HepG2 (cell line): ENCODE data around the gene FAM177B. TPM values are rescaled to one million over a fixed set of nuclear protein-coding genes. Genes with fewer than 3 reads are reported as not detected.

Experiments used
- AHR ChIP-seq: IDR thresholded peaks from 2 replicates; pipeline ENCODE4 v1.6.1; 2018; ENCODE audit warnings: missing genetic modification reagents, missing compliant biosample characterization
- EP300 ChIP-seq, 3 experiments: sonication (generic) in 1 of 3; formaldehyde crosslinking in 1 of 3; IDR thresholded peaks; 2 replicates each; pipeline versions ENCODE4 v1.5.1 to v1.6.1; 2011 to 2020; ENCODE audit warnings: low read depth in 2 of 3, low read length in 2 of 3, borderline replicate concordance in 1 of 3, improper control_type of control experiment in 1 of 3, mild to moderate bottlenecking in 1 of 3, missing genetic modification reagents in 1 of 3, moderate library complexity in 1 of 3
- GPN1 ChIP-seq: sonication (generic); formaldehyde crosslinking; IDR thresholded peaks from 2 replicates; pipeline ENCODE4 v1.5.1; 2020; ENCODE audit warnings: missing genetic modification reagents, borderline replicate concordance
- KLF6 ChIP-seq: IDR thresholded peaks from 2 replicates; pipeline ENCODE4 v1.8.0; 2016; ENCODE audit warnings: missing biosample characterization, missing genetic modification reagents
- MYC ChIP-seq: sonication (generic); formaldehyde crosslinking; IDR thresholded peaks from 2 replicates; pipeline ENCODE4 v1.9.0; 2021; ENCODE audit warnings: missing genetic modification reagents, borderline replicate concordance
- SAFB2 ChIP-seq: sonication (generic); formaldehyde crosslinking; IDR thresholded peaks from 2 replicates; pipeline ENCODE4 v1.5.1; 2020; ENCODE audit warnings: missing genetic modification reagents, low read depth, mild to moderate bottlenecking, borderline replicate concordance
- ZNF143 ChIP-seq: sonication (generic); formaldehyde crosslinking; IDR thresholded peaks from 2 replicates; pipeline ENCODE4 v1.4.0; 2020; ENCODE audit warnings: missing genetic modification reagents
- ZNF256 ChIP-seq: sonication (generic); formaldehyde crosslinking; conservative IDR thresholded peaks from 2 replicates; pipeline ENCODE4 v1.4.0; 2020; ENCODE audit warnings: missing genetic modification reagents
- polyA plus RNA-seq, 8 experiments: library from polyadenylated mRNA; depleted of rRNA in 3 of 8; stranded (reverse) in 7 of 8; unstranded in 1 of 8; fragments of >200 nt; fragmentation: Illumina TruSeq in 4 of 8; extraction: Trizol in 4 of 8; gene quantifications; 2 replicates each; pipeline versions ENCODE4 v1.2.1 to v1.2.3, GENCODE V29; 2011 to 2016; ENCODE audit warnings: low read depth in 4 of 8, missing spikeins in 1 of 8, mixed read lengths in 1 of 8; ENCODE audit not compliant: insufficient read depth in 1 of 8
- total RNA-seq, 5 experiments: library from RNA; depleted of rRNA; stranded (reverse); fragments of >200 nt; fragmentation: Illumina TruSeq; extraction: Trizol; gene quantifications; 2 replicates each; pipeline ENCODE4 v1.2.3, GENCODE V29; 2016; ENCODE audit warnings: low read depth in 1 of 5
- TF ChIP-seq, protein P1 (sequence below): sonication (generic); formaldehyde crosslinking; IDR thresholded peaks from 2 replicates; pipeline ENCODE4 v1.5.0; 2020; ENCODE audit warnings: missing genetic modification reagents, mild to moderate bottlenecking, borderline replicate concordance
- TF ChIP-seq, protein P2 (sequence below): sonication (generic); formaldehyde crosslinking; IDR thresholded peaks from one replicate; pipeline ENCODE4 v1.5.1; 2020; ENCODE audit warnings: mild to moderate bottlenecking, missing genetic modification reagents; ENCODE audit errors: not compliant biosample characterization
- TF ChIP-seq, protein P3 (sequence below): sonication (generic); formaldehyde crosslinking; IDR thresholded peaks from 2 replicates; pipeline ENCODE4 v1.4.0; 2020; ENCODE audit warnings: mild to moderate bottlenecking, missing genetic modification reagents

Gene FAM177B
- total and polyA plus RNA-seq, 2 of the 13 experiments (the other 11 are each of a cell fraction or from before 2014, with no cell fraction given): 0.05 TPM; not detected in 1

DNA sequence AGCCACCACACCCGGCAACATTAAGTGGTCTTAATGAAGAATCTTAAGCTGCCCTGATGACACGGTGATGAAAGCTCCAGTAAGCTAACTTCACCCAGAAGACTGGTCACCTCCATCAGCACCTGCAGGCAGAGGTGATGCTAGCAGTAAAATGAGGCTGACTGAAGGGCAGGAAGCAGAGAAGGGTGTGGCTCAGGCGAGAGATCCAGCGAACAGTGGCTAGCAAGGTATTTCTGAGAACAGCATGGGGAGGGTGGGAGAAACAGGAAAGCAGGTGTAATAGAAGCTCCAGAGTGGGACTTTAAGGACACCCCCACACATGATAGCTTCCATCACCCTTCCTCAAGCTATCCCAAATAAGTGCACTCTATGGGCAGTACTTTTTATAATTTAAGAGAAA is 62.0 kb downstream of the FAM177B start (continued):
- TF ChIP-seq, protein P1, sequence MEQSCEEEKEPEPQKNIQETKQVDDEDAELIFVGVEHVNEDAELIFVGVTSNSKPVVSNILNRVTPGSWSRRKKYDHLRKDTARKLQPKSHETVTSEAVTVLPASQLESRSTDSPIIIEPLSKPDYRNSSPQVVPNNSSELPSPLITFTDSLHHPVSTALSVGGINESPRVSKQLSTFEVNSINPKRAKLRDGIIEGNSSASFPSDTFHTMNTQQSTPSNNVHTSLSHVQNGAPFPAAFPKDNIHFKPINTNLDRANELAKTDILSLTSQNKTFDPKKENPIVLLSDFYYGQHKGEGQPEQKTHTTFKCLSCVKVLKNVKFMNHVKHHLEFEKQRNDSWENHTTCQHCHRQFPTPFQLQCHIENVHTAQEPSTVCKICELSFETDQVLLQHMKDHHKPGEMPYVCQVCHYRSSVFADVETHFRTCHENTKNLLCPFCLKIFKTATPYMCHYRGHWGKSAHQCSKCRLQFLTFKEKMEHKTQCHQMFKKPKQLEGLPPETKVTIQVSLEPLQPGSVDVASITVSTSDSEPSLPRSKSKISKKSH (CRISPR knock-in tag): no peak
- no peak for TF ChIP-seq MYC (CRISPR knock-in tag)
- TF ChIP-seq EP300 (IDR thresholded peaks at IDR 0.05; ENCODE audit: low read depth in 2 of 2, low read length in 2 of 2): no peak
- TF ChIP-seq EP300 (CRISPR knock-in tag; IDR thresholded peaks at IDR 0.05; ENCODE audit: borderline replicate concordance): no peak
- no peak for TF ChIP-seq KLF6
- no peak for TF ChIP-seq ZNF256 (CRISPR knock-in tag)
- TF ChIP-seq AHR (CRISPR knock-in tag): no peak
- no peak for TF ChIP-seq ZNF143 (CRISPR knock-in tag)
- TF ChIP-seq SAFB2 (CRISPR knock-in tag): no peak
- TF ChIP-seq, protein P2, sequence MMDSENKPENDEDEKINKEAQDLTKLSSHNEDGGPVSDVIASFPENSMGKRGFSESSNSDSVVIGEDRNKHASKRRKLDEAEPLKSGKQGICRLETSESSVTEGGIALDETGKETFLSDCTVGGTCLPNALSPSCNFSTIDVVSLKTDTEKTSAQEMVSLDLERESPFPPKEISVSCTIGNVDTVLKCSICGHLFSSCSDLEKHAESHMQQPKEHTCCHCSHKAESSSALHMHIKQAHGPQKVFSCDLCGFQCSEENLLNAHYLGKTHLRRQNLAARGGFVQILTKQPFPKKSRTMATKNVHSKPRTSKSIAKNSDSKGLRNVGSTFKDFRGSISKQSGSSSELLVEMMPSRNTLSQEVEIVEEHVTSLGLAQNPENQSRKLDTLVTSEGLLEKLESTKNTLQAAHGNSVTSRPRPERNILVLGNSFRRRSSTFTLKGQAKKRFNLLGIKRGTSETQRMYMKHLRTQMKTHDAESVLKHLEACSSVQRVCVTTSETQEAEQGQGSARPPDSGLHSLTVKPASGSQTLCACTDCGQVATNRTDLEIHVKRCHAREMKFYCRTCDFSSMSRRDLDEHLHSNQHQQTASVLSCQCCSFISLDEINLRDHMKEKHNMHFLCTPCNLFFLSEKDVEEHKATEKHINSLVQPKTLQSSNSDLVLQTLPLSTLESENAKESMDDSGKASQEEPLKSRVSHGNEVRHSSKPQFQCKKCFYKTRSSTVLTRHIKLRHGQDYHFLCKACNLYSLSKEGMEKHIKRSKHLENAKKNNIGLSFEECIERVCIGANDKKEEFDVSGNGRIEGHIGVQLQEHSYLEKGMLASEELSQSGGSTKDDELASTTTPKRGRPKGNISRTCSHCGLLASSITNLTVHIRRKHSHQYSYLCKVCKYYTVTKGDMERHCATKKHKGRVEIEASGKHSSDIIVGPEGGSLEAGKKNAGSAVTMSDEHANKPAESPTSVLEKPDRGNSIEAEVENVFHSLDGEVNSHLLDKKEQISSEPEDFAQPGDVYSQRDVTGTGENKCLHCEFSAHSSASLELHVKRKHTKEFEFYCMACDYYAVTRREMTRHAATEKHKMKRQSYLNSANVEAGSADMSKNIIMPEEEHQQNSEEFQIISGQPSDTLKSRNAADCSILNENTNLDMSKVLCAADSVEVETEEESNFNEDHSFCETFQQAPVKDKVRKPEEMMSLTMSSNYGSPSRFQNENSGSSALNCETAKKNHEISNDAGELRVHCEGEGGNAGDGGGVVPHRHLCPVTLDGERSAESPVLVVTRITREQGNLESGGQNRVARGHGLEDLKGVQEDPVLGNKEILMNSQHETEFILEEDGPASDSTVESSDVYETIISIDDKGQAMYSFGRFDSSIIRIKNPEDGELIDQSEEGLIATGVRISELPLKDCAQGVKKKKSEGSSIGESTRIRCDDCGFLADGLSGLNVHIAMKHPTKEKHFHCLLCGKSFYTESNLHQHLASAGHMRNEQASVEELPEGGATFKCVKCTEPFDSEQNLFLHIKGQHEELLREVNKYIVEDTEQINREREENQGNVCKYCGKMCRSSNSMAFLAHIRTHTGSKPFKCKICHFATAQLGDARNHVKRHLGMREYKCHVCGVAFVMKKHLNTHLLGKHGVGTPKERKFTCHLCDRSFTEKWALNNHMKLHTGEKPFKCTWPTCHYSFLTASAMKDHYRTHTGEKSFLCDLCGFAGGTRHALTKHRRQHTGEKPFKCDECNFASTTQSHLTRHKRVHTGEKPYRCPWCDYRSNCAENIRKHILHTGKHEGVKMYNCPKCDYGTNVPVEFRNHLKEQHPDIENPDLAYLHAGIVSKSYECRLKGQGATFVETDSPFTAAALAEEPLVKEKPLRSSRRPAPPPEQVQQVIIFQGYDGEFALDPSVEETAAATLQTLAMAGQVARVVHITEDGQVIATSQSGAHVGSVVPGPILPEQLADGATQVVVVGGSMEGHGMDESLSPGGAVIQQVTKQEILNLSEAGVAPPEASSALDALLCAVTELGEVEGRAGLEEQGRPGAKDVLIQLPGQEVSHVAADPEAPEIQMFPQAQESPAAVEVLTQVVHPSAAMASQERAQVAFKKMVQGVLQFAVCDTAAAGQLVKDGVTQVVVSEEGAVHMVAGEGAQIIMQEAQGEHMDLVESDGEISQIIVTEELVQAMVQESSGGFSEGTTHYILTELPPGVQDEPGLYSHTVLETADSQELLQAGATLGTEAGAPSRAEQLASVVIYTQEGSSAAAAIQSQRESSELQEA: no peak
- TF ChIP-seq, protein P3, sequence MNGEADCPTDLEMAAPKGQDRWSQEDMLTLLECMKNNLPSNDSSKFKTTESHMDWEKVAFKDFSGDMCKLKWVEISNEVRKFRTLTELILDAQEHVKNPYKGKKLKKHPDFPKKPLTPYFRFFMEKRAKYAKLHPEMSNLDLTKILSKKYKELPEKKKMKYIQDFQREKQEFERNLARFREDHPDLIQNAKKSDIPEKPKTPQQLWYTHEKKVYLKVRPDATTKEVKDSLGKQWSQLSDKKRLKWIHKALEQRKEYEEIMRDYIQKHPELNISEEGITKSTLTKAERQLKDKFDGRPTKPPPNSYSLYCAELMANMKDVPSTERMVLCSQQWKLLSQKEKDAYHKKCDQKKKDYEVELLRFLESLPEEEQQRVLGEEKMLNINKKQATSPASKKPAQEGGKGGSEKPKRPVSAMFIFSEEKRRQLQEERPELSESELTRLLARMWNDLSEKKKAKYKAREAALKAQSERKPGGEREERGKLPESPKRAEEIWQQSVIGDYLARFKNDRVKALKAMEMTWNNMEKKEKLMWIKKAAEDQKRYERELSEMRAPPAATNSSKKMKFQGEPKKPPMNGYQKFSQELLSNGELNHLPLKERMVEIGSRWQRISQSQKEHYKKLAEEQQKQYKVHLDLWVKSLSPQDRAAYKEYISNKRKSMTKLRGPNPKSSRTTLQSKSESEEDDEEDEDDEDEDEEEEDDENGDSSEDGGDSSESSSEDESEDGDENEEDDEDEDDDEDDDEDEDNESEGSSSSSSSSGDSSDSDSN (CRISPR knock-in tag): no peak
- TF ChIP-seq GPN1 (CRISPR knock-in tag): no peak
